ENCODE measurements around the gene DUOXA2.

DNA sequence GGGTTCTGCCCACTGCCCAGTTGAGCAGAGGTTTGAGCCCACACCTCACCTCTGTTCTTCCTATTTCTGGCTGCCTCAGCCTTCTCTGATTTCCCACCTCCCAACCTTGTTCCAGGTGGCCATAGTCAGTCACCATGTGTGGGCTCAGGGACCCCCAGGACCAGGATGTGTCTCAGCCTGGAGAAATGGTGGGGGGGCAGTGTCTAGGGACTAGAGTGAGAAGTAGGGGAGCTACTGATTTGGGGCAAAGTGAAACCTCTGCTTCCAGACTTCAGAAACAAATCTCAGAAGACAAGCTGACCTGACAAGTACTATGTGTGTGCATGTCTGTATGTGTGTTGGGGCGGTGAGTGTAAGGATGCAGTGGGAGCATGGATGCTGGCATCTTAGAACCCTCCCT is 50.8 kb downstream of the DUOXA2 start:
- TF ChIP-seq POLR2AphosphoS5 (IDR thresholded peaks at IDR 0.05; ENCODE audit: low read depth, low read length) = no peak
- TF ChIP-seq, protein P1, sequence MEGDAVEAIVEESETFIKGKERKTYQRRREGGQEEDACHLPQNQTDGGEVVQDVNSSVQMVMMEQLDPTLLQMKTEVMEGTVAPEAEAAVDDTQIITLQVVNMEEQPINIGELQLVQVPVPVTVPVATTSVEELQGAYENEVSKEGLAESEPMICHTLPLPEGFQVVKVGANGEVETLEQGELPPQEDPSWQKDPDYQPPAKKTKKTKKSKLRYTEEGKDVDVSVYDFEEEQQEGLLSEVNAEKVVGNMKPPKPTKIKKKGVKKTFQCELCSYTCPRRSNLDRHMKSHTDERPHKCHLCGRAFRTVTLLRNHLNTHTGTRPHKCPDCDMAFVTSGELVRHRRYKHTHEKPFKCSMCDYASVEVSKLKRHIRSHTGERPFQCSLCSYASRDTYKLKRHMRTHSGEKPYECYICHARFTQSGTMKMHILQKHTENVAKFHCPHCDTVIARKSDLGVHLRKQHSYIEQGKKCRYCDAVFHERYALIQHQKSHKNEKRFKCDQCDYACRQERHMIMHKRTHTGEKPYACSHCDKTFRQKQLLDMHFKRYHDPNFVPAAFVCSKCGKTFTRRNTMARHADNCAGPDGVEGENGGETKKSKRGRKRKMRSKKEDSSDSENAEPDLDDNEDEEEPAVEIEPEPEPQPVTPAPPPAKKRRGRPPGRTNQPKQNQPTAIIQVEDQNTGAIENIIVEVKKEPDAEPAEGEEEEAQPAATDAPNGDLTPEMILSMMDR (IDR thresholded peaks at IDR 0.05) = no peak
- TF ChIP-seq SIN3A (IDR thresholded peaks at IDR 0.05; ENCODE audit: borderline replicate concordance, insufficient read depth, low read depth, low read length) = no peak

All from Panc1 (cell line).